ENCODE data around the gene RAB30. TPM values are rescaled to one million over a fixed set of nuclear protein-coding genes. Genes with fewer than 3 reads are reported as not detected.
"Not testable (repeated sequence)": the region's sequence is repeated elsewhere in the genome, so short reads cannot be mapped to it uniquely, and the experiment has no call there.

Gene RAB30
- polyA plus RNA-seq, 3 donors: 0.11 to 0.67 (median 0.54) TPM

DNA sequence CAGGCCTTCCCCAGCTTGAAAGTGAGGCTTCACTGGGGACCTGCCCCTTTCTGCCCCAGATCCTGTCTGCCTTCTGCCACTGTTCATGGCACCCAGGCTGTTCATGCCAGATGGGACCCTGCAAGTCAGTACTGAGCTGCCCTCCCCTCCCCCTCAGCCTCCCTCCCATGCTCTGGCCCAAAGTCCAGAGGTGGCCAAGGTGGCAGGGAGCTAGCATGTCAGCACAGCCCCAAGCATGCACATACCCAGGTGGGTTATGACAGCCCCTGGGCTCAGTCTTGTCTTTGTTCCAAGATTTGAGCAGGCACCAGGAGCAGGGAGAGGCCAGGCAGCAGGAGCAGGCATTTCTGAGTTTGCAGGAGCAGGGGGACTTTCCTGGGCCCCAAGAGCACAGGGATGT is 126.0 kb downstream of the RAB30 start:
- no peaks in the 10 kb centered on the region for H3K4me1 ChIP-seq (ENCODE audit: control insufficient read depth in 1 of 2, insufficient read depth in 2 of 2, low read length in 2 of 2)
- no peak overlapping the region for H3K4me3 Mint-ChIP-seq
- no peak overlapping the region for H3K4me3 ChIP-seq (replicated peaks in 1 of 3; ENCODE audit: low read depth in 2 of 3, low read length in 3 of 3)
- no peaks in the 10 kb centered on the region for H3K27me3 ChIP-seq (ENCODE audit: control insufficient read depth in 2 of 2, insufficient read depth in 2 of 2, low read length in 2 of 2)
- no peak overlapping the region for H3K27ac ChIP-seq (ENCODE audit: low read depth in 1 of 2, low read length in 2 of 2)
- H3K36me3 ChIP-seq (replicated peaks in 1 of 2; ENCODE audit: control insufficient read depth in 1 of 2, insufficient read depth in 2 of 2, low read length in 2 of 2): no peaks in the 10 kb centered on the region
- peaks cover 0 to 4% of the 10 kb centered on the region in 2 donors for H3K9me3 ChIP-seq (replicated peaks in 1 of 2; ENCODE audit: control insufficient read depth in 1 of 2, insufficient read depth in 1 of 2, low read length in 2 of 2)
- TF ChIP-seq, protein P1, sequence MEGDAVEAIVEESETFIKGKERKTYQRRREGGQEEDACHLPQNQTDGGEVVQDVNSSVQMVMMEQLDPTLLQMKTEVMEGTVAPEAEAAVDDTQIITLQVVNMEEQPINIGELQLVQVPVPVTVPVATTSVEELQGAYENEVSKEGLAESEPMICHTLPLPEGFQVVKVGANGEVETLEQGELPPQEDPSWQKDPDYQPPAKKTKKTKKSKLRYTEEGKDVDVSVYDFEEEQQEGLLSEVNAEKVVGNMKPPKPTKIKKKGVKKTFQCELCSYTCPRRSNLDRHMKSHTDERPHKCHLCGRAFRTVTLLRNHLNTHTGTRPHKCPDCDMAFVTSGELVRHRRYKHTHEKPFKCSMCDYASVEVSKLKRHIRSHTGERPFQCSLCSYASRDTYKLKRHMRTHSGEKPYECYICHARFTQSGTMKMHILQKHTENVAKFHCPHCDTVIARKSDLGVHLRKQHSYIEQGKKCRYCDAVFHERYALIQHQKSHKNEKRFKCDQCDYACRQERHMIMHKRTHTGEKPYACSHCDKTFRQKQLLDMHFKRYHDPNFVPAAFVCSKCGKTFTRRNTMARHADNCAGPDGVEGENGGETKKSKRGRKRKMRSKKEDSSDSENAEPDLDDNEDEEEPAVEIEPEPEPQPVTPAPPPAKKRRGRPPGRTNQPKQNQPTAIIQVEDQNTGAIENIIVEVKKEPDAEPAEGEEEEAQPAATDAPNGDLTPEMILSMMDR (IDR thresholded peaks at IDR 0.05): no peak
- no peak overlapping the region for H3K9ac ChIP-seq (ENCODE audit: insufficient read depth, low read length, poor library complexity, severe bottlenecking)
- no peak for DNase-seq
- peaks cover 4 to 10% (median 6%) of the 10 kb centered on the region in 3 donors for H3K27me3 Mint-ChIP-seq (ENCODE audit: low read depth in 3 of 3)
- no peaks in the 10 kb centered on the region for H3K36me3 Mint-ChIP-seq
- H3K4me2 ChIP-seq (replicated peaks; ENCODE audit: extremely low read depth, low read length, poor library complexity, severe bottlenecking): no peak overlapping the region
- H3K27ac Mint-ChIP-seq: no peak overlapping the region
- H2AFZ ChIP-seq (ENCODE audit: insufficient read depth, low read depth, low read length, poor library complexity, severe bottlenecking): no peak overlapping the region
- intact Hi-C loops (cut with micrococcal nuclease): no loop called here
- H3K4me1 Mint-ChIP-seq: no peaks in the 10 kb centered on the region
- no peaks in the 10 kb centered on the region for H3K79me2 ChIP-seq (ENCODE audit: insufficient read depth, low read length)
- no peaks in the 10 kb centered on the region for H4K20me1 ChIP-seq (ENCODE audit: insufficient read depth, low read length)
- peaks cover 2 to 16% (median 3%) of the 10 kb centered on the region in 7 donors for H3K9me3 Mint-ChIP-seq

GRCh38 chr11:82945041-82945440 is 126.7 kb downstream of the RAB30 start:
- H3K4me2 ChIP-seq (replicated peaks; ENCODE audit: extremely low read depth, low read length, poor library complexity, severe bottlenecking); DNase-seq; H3K79me2 ChIP-seq (ENCODE audit: insufficient read depth, low read length); H3K4me3 ChIP-seq (replicated peaks in 1 of 3; ENCODE audit: low read depth in 2 of 3, low read length in 3 of 3); H3K36me3 Mint-ChIP-seq; H3K27ac ChIP-seq (ENCODE audit: low read depth in 1 of 2, low read length in 2 of 2); H3K9ac ChIP-seq (ENCODE audit: insufficient read depth, low read length, poor library complexity, severe bottlenecking); H3K27ac Mint-ChIP-seq; H3K27me3 ChIP-seq (ENCODE audit: control insufficient read depth in 2 of 2, insufficient read depth in 2 of 2, low read length in 2 of 2); H4K20me1 ChIP-seq (ENCODE audit: insufficient read depth, low read length); H3K27me3 Mint-ChIP-seq (ENCODE audit: low read depth in 3 of 3); intact Hi-C loops (cut with micrococcal nuclease); H3K4me3 Mint-ChIP-seq; H3K9me3 ChIP-seq (replicated peaks in 1 of 2; ENCODE audit: control insufficient read depth in 1 of 2, insufficient read depth in 1 of 2, low read length in 2 of 2); H3K36me3 ChIP-seq (replicated peaks in 1 of 2; ENCODE audit: control insufficient read depth in 1 of 2, insufficient read depth in 2 of 2, low read length in 2 of 2); H3K4me1 ChIP-seq (ENCODE audit: control insufficient read depth in 1 of 2, insufficient read depth in 2 of 2, low read length in 2 of 2); H3K4me1 Mint-ChIP-seq; H2AFZ ChIP-seq (ENCODE audit: insufficient read depth, low read depth, low read length, poor library complexity, severe bottlenecking): not testable (repeated sequence)
- WGBS (ENCODE audit: insufficient coverage): 100% methylated on average over 1 of the region's 1 CpG
- H3K9me3 Mint-ChIP-seq: peaks cover 2 to 20% (median 3%) of the 10 kb centered on the region in 7 donors

All from CD14-positive monocyte (primary cell).